D341Med (cell line): Measurements from ENCODE around the gene JUP.

Experiments used
- DNase-seq: peaks from one replicate; pipeline ENCODE4 v3.0.0; 2012; ENCODE audit warnings: low spot score

The JUP gene

GRCh38 chr17:41723801-41724475 is 62.6 kb downstream of the JUP start:
- DNase-seq, result no peak

GRCh38 chr17:41722231-41722630 is 64.3 kb downstream of the JUP start:
- DNase-seq, result no peak

GRCh38 chr17:41718287-41718645 is 68.2 kb downstream of the JUP start:
- DNase-seq, result no peak

- no peak for DNase-seq
Measured at GRCh38 chr17:41717408-41718286, 68.9 kb downstream of the JUP start.

- DNase-seq, result no peak
Measured at GRCh38 chr17:41711669-41712400, 74.7 kb downstream of the JUP start, which contains the start of gene GAST. Gene GAST (plus strand): TSS chr17:41712331. CDS start chr17:41715437, 3,106 bp downstream.

- no peak for DNase-seq
Measured at GRCh38 chr17:41710472-41711090, 75.9 kb downstream of the JUP start.

- DNase-seq, result no peak
Measured at GRCh38 chr17:41707803-41708669, 78.5 kb downstream of the JUP start.

GRCh38 chr17:41705271-41705991 is 81.1 kb downstream of the JUP start:
- no peak for DNase-seq
